Mammary epithelial cell (primary cell): ENCODE measurements around the gene KLK6.

Experiments used
- EZH2 ChIP-seq: IDR thresholded peaks from 2 replicates; pipeline ENCODE4 v1.6.1; 2012; ENCODE audit warnings: low read length, inconsistent platforms, borderline replicate concordance
- TF ChIP-seq, protein P1 (sequence below), 2 donors: IDR thresholded peaks in 1 of 2; conservative IDR thresholded peaks in 1 of 2; 2 replicates each; pipeline ENCODE4 v1.5.1; 2011 to 2012; ENCODE audit warnings: inconsistent platforms in 2 of 2, low read length in 2 of 2, mild to moderate bottlenecking in 2 of 2, control low read depth in 1 of 2, low read depth in 1 of 2; ENCODE audit not compliant: insufficient read depth in 1 of 2; ENCODE audit errors: extremely low read depth in 1 of 2

DNA sequence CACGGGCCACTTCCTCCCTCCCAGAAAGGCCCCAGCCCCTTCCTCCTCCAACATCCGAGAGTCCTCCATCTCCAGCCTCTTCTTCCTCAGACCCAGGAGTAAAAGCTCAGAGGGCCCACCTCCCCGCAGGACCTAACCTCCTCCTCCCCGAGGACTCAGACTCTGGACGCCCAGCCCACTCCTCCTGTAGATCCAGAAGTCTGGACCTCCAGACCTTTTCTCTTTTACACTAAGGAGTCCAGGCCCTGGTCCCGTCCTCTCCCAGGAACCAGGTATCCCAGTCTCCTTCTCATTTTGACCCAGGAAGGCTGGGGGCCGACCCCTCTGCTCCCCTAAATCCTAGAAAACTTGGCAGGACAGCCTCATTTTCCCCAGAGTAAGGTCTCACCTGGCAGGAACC is 33.9 kb upstream of the KLK6 start:
- TF ChIP-seq EZH2: no peak
- TF ChIP-seq, protein P1, sequence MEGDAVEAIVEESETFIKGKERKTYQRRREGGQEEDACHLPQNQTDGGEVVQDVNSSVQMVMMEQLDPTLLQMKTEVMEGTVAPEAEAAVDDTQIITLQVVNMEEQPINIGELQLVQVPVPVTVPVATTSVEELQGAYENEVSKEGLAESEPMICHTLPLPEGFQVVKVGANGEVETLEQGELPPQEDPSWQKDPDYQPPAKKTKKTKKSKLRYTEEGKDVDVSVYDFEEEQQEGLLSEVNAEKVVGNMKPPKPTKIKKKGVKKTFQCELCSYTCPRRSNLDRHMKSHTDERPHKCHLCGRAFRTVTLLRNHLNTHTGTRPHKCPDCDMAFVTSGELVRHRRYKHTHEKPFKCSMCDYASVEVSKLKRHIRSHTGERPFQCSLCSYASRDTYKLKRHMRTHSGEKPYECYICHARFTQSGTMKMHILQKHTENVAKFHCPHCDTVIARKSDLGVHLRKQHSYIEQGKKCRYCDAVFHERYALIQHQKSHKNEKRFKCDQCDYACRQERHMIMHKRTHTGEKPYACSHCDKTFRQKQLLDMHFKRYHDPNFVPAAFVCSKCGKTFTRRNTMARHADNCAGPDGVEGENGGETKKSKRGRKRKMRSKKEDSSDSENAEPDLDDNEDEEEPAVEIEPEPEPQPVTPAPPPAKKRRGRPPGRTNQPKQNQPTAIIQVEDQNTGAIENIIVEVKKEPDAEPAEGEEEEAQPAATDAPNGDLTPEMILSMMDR (conservative IDR thresholded peaks at IDR 0.05 in 1 of 2, IDR thresholded peaks at IDR 0.05 in 1 of 2; ENCODE audit: extremely low read depth in 1 of 2, insufficient read depth in 1 of 2, low read depth in 1 of 2, low read length in 2 of 2): no peak
